Stimulated activated CD4-positive, alpha-beta T cell treated with anti-CD3 and anti-CD28 coated beads, TNF-alpha, amount 100 ng/mL, for 1 hour (primary cell): ENCODE data around the gene KRTAP5-10.
"Not testable (repeated sequence)": the region's sequence is repeated elsewhere in the genome, so short reads cannot be mapped to it uniquely, and the experiment has no call there.

ENCODE experiments used
- DNase-seq, 3 donors: peaks; one replicate each; pipeline ENCODE4 v3.0.0-alpha.2; 2020; ENCODE audit warnings: low read depth in 3 of 3, low spot score in 1 of 3

KRTAP5-10 gene, protein sequence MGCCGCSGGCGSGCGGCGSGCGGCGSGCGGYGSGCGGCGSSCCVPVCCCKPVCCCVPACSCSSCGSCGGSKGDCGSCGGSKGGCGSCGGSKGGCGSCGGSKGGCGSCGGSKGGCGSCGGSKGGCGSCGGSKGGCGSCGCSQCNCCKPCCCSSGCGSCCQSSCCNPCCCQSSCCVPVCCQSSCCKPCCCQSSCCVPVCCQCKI

DNA sequence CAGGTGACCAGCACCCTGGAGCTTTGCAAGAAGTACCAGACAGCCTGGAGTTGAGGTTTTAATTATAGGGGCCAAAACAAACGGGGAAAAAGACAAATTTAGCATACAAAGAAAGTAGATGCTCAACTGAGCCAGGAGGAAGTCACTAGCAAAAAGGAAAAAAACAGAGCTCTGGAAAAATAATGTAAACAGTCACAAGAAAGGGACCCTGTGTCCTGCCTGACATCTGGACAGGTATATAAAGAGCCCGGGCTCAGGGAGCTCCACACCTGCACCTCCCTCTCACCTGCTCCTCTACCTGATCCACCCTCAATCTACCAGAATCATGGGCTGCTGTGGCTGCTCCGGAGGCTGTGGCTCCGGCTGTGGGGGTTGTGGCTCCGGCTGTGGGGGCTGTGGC is at the start of gene KRTAP5-10:
Gene KRTAP5-10 (plus strand): TSS at position 301 of the 400 bp plus-strand sequence. CDS start 25 bp downstream, at position 326.
- no peak for DNase-seq

DNA sequence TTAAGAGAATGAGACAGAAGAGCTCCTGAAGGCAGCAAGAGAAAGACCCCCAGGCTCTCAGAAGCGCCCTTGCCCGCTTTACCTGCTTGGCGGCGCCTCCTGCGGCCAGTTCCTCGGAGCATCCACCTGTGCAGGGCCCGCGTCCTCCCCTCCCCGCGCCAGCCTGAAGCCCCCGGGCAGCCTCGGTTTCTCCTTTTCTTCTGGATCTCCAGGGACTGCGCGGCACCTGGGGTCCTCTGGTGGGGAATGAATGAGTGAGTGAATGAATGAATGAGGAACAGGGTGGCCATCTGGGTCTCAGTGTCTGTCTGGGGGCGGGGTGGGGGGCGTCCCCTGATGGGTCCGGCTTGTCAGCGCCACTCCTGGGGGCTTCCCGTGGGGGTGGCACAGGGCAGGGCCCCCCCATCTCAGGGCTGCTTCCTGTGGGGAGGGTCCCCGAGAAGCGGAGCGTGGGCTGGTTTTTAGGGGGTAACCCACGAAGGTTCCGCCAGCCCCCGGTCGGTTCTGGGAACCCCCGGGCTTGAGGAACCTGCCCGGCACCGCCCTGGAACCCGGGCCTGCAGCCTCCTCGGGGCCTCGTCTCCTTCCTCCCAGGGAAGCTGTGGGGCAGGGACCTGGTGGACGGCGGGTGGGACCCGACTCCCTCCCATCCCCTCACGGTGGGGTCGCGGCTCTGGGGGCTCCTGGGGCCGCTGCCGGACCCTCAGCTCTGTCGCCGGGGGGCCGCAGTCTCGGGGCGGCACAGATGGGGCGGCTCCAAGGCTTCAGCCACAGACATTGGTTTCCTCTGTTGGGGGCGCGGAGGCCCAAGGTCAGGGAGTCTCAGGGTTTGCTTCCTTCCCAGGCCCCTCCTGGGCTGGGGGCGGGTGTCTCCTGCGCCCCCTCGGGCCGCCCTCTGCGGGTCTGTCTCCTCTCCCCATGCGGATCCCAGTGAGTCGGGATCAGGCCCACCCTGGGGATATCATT is 46.6 kb upstream of the KRTAP5-10 start:
- DNase-seq: no peak

DNA sequence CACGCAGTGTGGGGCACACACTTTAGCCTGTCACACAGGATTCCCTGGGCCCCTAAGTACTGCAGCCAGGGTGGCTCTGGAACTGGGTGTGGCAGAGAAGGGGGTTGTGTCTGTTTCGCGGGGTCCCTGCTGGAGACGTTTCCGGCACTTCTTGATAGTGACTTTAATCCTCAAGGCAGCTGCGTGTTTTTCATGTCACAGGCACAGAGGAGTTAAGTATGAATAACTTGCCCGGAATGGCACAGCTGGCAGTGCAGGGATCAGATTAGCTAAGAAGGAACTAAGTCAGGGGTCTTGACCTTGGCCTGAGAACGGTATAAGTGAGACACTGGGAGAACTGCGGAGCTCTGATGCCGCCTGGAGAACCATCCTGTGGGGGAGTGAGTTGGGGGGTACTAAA is 45.8 kb upstream of the KRTAP5-10 start:
- DNase-seq: no peak

DNA sequence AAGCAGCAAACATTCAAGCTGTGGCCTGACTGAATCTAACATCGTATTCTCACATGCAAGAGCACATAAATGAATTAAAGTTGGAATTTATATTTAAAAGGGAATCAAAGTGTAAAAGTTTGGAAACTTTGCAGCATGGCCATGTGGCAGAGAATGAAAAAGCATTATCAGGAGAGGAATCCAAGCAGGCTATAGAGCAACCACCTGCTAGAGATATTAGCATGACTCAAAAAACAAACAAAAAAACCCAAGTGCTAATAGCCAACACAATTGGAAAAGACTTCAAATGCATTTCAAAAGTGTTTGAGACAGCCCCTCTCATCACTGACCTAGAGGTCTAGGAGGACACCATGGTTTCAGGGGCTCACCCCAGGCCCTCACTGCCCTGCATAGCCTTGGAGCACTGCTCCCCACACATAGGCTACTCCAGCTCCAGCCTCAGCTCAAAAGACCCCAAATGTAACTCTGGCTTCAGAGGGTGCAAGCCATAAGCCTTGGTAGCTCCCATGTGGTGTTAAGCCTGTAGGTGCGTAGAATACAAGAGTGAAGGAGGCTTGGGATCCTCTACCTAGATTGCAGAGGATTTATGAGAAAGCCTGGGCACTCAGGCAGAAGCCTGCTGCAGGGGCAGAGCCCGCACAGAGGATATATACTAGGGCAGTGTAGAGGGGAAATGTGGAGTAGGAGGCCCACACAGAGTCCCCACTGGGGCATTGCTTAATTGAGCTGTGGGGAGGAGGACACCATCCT is 40.0 kb upstream of the KRTAP5-10 start:
- DNase-seq: no peak

DNA sequence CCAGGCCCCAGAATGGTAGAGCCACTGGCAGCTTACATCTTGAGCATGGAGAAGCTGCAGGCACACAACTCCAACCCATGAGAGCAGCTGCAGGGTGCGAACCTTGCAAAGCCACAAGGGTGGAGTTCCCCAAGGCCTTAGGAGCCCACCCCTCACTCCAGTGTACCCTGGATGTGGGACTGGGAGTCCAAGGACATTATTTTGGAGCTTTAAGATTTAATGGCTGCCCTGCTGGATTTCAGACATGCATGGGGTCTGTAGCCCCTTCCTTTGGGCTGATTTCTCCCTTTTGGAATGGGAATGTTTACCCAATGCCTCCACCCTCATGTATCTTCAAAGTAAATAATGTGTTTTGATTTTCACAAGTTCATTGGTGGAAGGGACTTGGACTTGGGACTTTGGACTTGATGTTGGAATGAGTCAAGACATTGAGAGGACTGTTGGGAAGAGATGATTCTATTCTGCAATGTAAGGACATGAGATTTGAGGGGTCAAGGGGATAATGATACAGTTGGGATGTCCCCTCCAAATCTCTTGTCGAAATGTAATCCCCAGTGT is 39.3 kb upstream of the KRTAP5-10 start:
- DNase-seq: no peak

DNA sequence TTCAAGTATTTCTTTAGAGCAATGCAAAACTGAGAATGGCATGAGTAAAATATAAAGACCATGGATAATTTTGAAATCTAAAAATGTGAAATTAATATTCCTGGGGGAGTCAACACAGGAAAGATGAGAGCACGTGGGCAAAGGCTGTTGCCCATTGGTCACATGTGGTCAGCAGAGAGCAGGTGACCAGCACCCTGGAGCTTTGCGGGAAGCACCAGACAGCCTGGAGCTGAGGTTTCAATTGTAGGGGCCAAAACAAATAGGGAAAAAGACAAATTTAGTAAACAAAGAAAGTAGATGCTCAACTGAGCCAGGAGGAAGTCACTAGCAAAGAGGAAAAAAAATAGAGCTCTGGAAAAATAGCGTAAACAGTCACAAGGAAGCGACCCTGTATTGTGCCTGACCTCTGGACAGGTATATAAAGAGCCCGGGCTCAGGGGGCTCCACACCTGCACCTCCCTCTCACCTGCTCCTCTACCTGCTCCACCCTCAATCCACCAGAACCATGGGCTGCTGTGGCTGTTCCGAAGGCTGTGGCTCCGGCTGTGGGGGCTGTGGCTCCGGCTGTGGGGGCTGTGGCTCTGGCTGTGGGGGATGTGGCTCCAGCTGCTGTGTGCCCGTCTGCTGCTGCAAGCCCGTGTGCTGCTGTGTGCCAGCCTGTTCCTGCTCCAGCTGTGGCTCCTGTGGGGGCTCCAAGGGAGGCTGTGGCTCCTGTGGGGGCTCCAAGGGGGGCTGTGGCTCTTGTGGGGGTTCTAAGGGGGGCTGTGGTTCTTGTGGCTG is 38.4 kb upstream of the KRTAP5-10 start, which contains the start of gene KRTAP5-7:
Gene KRTAP5-7 (plus strand): TSS at position 472 of the 780 bp plus-strand sequence. CDS start 34 bp downstream, at position 506.
- not testable (repeated sequence) for DNase-seq

DNA sequence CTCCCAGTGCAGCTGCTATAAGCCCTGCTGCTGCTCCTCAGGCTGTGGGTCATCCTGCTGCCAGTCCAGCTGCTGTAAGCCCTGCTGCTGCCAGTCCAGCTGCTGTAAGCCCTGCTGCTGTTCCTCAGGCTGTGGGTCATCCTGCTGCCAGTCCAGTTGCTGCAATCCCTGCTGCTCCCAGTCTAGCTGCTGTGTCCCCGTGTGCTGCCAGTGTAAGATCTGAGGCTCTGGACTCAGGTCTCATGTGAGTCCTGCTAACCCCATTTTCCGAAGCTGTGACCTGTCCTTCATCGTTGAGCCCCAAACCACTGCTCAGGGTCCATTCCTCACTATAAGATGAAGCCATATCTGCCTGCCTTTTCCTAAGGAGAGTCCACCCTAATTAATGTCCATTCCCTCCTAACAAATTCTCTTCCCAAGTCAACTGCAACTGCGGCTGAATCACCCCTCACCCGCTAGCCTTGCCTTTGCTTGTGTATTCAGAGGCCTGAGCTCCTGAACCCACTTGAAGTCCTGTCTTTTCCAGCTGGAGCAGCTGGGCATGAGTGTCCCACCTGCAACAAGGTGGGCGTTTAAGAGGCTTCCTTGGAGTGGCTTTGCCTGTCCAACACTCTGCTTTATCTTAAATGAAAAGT is 37.7 kb upstream of the KRTAP5-10 start:
- no peak for DNase-seq

DNA sequence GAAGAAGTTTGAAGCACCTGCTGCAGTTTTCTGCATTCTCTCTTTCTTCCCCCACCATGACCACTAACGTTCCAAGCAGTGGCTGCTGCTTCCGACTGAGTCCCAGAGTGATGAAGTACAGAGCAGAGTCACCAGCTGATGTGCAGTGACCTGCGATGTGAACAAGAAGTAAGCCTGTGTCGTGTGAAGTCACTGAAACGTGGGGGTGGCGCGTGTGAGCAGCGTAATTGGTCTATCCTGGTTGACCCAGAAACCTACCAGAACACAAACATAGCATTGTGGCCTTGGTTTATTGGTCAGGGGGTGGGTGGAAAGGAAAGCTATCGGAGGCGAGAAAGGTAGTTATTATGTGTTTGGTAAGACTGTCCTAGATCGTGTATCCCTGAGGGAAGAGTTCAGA is 34.8 kb upstream of the KRTAP5-10 start:
- no peak for DNase-seq

DNA sequence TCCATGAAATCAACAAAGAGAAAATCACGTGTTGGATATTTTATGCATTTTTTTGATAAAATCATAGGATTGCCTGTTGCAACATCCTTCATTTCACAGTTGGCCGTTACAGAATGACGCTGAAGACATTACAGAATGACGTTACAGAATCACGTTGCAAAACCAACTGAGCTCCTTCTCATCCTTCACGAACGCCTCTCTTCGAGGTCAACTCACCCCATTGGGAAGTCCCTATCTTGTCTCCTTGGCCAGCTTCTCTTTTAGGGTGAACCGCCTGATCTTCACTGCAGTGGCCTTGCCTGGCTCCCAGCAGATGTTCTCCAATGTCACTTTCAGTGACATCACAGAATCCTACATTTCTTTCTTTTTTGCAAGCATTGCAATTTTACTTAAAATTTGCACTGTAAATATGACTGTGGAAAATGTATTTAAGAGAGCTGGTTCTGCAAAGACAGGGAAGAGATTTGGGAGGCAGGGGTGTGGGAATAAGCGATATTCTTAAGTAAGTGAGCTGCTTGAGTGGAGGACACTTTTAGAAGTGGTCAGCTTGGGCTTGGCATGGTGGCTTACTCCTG is 33.2 kb upstream of the KRTAP5-10 start:
- no peak for DNase-seq

DNA sequence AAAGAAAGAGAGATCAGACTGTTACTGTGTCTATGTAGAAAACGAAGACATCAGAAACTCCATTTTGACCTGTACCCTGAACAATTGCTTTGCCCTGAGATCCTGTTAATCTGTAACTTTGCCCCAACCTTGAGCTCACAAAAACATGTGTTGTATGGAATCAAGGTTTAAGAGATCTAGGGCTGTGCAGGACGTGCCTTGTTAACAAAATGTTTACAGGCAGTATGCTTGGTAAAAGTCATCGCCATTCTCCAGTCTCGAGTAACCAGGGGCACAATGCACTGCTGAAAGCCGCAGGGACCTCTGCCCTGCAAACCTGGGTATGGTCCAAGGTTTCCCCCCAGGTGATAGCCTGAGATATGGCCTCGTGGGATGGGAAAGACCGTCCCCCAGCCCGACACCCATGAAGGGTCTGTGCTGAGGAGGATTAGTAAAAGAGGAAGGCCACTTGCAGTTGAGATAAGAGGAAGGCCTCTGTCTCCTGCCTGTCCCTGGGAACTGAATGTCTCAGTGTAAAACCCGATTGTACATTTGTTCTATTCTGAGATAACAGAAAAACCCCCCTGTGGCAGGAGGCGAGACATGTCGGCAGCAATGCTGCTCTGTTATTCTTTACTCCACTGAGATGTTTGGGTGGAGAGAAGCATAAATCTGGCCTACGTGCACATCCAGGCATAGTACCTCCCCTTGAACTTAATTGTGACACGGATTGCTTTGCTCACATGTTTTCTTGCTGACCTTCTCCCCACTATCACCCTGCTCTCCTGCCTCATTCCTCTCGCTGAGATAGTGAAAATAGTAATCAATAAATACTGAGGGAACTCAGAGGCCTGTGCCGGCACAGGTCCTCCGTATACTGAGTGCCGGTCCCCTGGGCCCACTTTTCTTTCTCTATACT is 30.4 kb upstream of the KRTAP5-10 start:
- DNase-seq: not testable (repeated sequence)

DNA sequence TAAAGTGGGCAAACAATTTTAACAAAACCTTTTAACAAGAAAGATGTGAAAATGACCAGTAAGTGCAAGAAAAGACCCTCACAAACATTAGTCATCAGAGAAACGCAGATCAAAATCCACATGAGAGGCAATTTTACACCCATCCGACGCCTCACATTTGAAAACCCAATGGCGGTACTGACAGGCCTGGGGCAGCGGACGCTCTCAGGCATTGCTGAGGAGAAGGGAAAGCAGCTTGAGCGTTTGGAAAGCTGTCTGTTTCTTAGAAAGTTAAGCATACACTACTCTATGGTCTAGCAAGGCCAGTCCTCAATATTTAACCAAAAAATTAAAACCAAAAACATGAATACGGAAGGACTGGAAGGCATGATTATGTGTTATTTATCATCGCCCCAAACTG is 29.5 kb upstream of the KRTAP5-10 start:
- no peak for DNase-seq

DNA sequence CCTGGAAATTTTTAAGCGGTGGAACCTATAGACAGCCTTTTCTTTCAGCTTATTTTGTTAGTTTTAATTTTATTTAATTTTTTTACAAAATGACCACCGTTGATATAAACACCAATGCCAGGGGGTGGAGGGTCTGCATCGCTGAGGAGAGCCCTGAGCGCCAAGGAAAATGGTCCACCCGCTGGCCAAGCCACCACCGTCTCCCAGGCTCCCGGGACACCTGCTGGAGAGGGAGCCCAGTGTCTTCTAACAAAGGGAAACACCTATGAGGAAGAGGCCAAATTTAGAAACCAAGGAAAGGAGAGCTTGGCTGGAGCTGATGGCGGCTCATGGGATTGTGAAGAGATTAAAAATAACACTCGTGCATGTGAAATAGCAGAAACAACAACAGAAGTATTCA is 27.8 kb upstream of the KRTAP5-10 start:
- no peak for DNase-seq

DNA sequence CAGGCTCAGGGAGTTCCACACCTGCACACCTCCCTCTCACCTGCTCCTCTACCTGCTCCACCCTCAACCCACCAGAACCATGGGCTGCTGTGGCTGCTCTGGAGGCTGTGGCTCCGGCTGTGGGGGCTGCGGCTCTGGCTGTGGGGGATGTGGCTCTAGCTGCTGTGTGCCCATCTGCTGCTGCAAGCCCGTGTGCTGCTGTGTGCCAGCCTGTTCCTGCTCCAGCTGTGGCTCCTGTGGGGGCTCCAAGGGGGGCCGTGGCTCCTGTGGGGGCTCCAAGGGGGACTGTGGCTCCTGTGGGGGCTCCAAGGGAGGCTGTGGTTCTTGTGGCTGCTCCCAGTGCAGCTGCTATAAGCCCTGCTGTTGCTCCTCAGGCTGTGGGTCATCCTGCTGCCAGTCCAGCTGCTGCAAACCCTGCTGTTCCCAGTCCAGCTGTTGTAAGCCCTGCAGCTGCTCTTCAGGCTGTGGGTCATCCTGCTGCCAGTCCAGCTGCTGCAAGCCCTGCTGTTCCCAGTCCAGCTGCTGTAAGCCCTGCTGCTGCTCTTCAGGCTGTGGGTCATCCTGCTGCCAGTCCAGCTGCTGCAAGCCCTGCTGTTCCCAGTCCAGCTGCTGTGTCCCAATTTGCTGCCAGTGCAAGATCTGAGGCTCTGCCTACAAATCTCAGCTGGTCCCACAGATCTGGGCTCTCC is 27.2 kb upstream of the KRTAP5-10 start, which contains the start of gene KRTAP5-8:
Gene KRTAP5-8 (plus strand): TSS at position 49 of the 689 bp plus-strand sequence. CDS start 31 bp downstream, at position 80.
- DNase-seq: not testable (repeated sequence)

DNA sequence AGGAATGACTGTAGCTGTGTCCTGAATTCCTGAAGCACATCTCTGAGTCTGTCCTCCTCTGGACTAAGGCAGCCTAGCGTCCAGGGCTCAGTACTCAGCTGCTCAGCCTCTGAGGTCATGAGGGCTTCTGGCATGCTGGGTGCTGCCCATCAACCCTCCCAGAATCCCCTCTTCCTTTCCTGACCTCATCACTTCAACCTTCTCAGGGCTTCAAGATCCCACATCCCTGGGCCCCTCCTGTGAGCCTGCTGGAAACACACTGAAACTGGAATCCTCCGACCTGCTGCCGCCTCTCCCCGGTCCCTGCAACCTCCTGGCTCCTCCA is 26.7 kb upstream of the KRTAP5-10 start:
- no peak for DNase-seq

DNA sequence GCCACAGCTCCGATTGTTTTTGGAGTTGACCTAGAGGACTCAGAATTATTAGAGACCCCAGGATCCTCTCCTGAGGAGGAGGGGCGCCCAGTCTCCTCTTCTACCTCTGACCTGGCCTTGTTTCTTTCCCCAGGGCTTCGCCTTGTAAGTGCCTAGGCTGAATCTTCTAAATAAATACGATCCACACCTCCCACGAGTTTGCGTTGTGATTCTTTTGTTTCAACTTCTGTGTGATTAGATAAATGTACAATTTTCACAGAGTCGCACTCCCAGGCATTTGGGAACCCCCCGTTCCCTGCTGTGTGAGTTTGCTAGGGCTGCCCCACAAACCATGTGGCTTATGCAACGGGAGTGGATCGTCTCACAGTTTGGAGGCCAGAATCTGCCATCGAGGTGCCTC is 26.3 kb upstream of the KRTAP5-10 start:
- DNase-seq: no peak

DNA sequence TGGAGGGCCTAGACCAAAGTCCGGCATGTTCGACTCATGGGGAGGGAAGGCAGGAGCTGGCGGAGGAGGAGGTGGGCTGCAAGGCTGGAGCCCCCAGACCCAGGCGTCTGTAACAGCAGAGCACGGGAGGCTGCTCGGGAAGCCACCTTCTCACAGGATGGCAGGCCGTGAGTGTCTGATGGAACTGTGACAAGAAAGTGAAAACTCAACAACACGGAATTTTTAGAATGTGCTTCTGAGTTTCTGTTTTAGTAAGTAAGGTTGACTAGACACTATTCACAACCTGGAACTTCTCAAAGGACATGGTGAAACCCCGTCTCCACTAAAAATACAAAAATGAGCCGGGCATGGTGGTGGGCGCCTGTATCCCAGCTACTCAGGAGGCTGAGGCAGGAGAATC is 25.4 kb upstream of the KRTAP5-10 start:
- not testable (repeated sequence) for DNase-seq

DNA sequence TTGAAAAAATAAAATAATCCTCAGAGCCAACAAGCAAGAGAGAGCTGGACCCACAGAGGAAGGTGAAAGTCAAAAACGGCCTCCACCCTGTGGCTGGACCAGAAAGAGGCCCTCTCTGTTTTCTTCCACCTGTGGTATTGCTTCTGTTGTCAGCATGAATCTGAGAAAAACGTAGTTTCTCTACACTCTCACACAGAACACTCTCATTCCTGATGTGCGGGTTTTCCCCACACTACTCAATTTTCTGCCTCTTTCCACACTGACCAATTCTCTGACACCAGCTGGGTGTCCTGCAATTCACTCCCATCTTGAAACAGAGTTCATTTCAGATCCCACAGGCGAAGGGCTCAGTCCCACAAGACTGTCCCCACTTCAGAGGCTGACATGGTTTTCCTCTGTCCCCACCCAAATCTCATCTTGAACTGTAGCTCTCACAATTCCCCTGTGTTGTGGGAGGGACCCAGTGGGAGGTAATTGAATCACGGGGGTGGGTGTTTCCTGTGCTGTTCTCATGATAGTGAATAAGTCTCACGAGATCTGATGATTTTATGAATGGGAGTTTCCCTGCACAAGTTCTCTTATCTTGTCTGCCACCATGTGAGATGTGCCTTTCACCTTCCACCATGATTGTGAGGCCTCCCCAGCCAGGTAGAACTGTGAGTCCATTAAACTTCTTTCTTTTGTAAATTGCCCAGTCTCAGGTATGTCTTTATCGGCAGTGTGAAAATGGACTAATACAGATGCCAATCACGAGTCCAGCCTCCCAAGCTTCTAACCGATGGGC is 24.6 kb upstream of the KRTAP5-10 start:
- not testable (repeated sequence) for DNase-seq
